HEK293T (cell line): Measurements from ENCODE around the gene GPRC5B.

Source experiments
- CTCF ChIA-PET: fragments of 350-600 bp; formaldehyde crosslinking; extraction: SDS; loops from one replicate; lab custom pipeline; 2021; ENCODE audit warnings: antibody characterized with exemption, inconsistent platforms; lab: Yijun Ruan, JAX
- POLR2A ChIA-PET: fragments of 350-600 bp; formaldehyde crosslinking; extraction: SDS; loops from one replicate; lab custom pipeline; 2020; ENCODE audit warnings: antibody characterized with exemption, inconsistent platforms; lab: Yijun Ruan, JAX
- DNase-seq: peaks from one replicate; pipeline ENCODE4 v3.0.0; 2012; ENCODE audit warnings: mixed read lengths; ENCODE audit errors: extremely low spot score
- ARNT ChIP-seq: fragments of 450-650 bp; IDR thresholded peaks from 2 replicates; pipeline ENCODE4 v1.6.1; 2017; ENCODE audit warnings: mild to moderate bottlenecking
- BHLHE40 ChIP-seq: fragments of 450-650 bp; IDR thresholded peaks from 2 replicates; pipeline ENCODE4 v1.6.1; 2016; ENCODE audit warnings: mild to moderate bottlenecking, moderate library complexity, borderline replicate concordance
- CTBP1 ChIP-seq: fragments of 450-650 bp; IDR thresholded peaks from 2 replicates; pipeline ENCODE4 v1.6.1; 2016; ENCODE audit warnings: borderline replicate concordance
- ELF4 ChIP-seq: fragments of 450-650 bp; IDR thresholded peaks from 2 replicates; pipeline ENCODE4 v1.6.1; 2017; ENCODE audit warnings: antibody characterized with exemption
- FOXA1 ChIP-seq: fragments of 450-650 bp; IDR thresholded peaks from 2 replicates; pipeline ENCODE4 v1.6.1; 2016; ENCODE audit warnings: mild to moderate bottlenecking
- FOXK2 ChIP-seq: fragments of 450-650 bp; IDR thresholded peaks from 2 replicates; pipeline ENCODE4 v1.6.1; 2016; ENCODE audit warnings: mild to moderate bottlenecking
- FOXM1 ChIP-seq: fragments of 450-650 bp; IDR thresholded peaks from 2 replicates; pipeline ENCODE4 v1.6.1; 2017; ENCODE audit warnings: mild to moderate bottlenecking, borderline replicate concordance
- HDGF ChIP-seq: fragments of 450-650 bp; IDR thresholded peaks from 2 replicates; pipeline ENCODE4 v1.6.1; 2017; ENCODE audit warnings: antibody characterized with exemption, borderline replicate concordance
- L3MBTL2 ChIP-seq: fragments of 450-650 bp; conservative IDR thresholded peaks from 2 replicates; pipeline ENCODE4 v1.6.1; 2016; ENCODE audit warnings: mild to moderate bottlenecking
- LEF1 ChIP-seq: fragments of 450-650 bp; IDR thresholded peaks from 2 replicates; pipeline ENCODE4 v1.6.1; 2017; ENCODE audit warnings: mild to moderate bottlenecking, borderline replicate concordance
- NFRKB ChIP-seq: fragments of 450-650 bp; IDR thresholded peaks from 2 replicates; pipeline ENCODE4 v1.6.1; 2016; ENCODE audit warnings: mild to moderate bottlenecking, moderate library complexity
- SP1 ChIP-seq: fragments of 450-650 bp; IDR thresholded peaks from 2 replicates; pipeline ENCODE4 v1.6.1; 2017
- SUZ12 ChIP-seq: fragments of 450-650 bp; IDR thresholded peaks from 2 replicates; pipeline ENCODE4 v1.6.1; 2016; ENCODE audit warnings: mild to moderate bottlenecking
- TARDBP ChIP-seq: fragments of 450-650 bp; IDR thresholded peaks from 2 replicates; pipeline ENCODE4 v1.6.1; 2016
- ZNF384 ChIP-seq: fragments of 450-650 bp; IDR thresholded peaks from 2 replicates; pipeline ENCODE4 v1.6.1; 2016
- TF ChIP-seq, protein P1 (sequence below): fragments of 450-650 bp; IDR thresholded peaks from 2 replicates; pipeline ENCODE4 v1.6.1; 2016

Gene GPRC5B

DNA sequence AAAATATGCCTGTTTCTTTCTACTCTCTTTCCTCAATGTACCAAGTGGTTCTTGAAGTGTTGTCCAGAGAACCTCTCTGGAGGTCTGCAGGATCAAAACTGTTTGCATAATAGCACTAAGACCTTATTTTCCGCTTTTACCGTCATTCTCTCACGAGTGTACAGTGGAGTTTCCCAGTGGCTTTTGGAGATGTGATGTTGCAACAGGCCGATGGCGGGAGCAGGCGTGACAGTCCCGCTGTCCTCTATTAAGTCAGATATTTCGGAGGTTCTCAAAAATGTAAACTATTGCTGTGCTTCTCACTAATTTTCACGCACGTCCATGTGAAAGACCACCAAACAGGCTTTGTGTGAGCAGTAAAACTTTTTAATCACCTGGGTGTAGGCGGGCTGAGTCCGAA lies 8.3 kb upstream of the GPRC5B start:
- no peak for DNase-seq
- ChIA-PET POLR2A (no interaction called here), CTCF (no interaction called here)
- TF ChIP-seq, protein P1, sequence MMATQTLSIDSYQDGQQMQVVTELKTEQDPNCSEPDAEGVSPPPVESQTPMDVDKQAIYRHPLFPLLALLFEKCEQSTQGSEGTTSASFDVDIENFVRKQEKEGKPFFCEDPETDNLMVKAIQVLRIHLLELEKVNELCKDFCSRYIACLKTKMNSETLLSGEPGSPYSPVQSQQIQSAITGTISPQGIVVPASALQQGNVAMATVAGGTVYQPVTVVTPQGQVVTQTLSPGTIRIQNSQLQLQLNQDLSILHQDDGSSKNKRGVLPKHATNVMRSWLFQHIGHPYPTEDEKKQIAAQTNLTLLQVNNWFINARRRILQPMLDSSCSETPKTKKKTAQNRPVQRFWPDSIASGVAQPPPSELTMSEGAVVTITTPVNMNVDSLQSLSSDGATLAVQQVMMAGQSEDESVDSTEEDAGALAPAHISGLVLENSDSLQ = no peak
- TF ChIP-seq SUZ12 (no peak), CTBP1 (no peak), NFRKB (no peak), ZNF384 (no peak), L3MBTL2 (no peak), ELF4 (no peak), BHLHE40 (no peak), FOXM1 (no peak), ARNT (no peak), FOXA1 (no peak), TARDBP (no peak), HDGF (no peak), FOXK2 (no peak), SP1 (no peak), LEF1 (no peak)

DNA sequence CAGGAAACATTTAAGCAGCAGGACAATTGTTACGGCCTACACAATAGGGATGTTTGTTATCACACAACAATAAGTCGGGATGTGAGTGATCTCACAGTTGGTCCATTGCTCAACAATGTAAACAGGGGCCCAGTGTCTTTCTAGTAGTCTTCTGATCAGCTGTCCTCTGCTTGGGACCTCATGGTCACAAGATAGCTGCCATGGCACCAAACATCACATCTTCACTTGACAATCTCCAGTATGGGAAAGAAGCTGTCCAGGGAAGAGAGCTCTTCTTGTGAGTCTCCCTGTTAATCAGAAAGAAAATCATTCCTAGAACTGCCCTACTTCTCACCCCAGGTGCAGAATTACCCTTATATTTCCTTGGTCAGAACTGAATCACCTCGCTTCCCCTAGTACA lies 6.3 kb upstream of the GPRC5B start:
- TF ChIP-seq LEF1 = no peak
- TF ChIP-seq FOXK2 = no peak
- TF ChIP-seq, protein P1 = no peak
- TF ChIP-seq ZNF384 = no peak
- TF ChIP-seq BHLHE40 = no peak
- ChIA-PET POLR2A (interaction anchor here (1.3 kb wide), 1 partner anchor 335 kb away, joined by 3 read pairs; the partner anchor contains the start of gene VPS35L), CTCF (no interaction called here)
- no peak for DNase-seq

DNA sequence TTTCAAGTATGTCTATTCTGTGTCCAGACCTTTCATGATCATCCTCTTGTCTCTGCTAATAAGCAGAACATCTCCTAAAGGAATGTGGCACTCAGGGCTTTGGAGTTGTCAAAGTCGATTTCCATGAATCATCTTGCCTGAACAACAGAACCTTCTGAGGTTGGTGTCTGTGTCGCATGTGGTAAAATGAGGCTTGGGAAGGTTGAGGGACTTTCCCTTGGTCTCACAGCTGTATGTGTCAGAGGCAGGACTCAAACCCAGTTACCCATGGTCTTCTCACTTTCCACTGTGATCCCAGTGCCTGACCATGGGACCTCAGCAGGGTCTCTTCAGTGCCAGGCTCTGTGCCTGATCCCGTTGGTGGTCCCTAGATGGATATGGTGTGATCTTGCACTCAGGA lies 4.2 kb upstream of the GPRC5B start:
- CTCF ChIA-PET = no interaction called here
- no peak for DNase-seq
- TF ChIP-seq FOXA1 = no peak
- TF ChIP-seq, protein P1 = no peak
- TF ChIP-seq ZNF384 = no peak
- no peak for TF ChIP-seq HDGF
- no peak for TF ChIP-seq SUZ12
- TF ChIP-seq FOXM1 = no peak
- TF ChIP-seq SP1 = no peak
- TF ChIP-seq ELF4 = no peak
- no peak for TF ChIP-seq TARDBP
- POLR2A ChIA-PET = no interaction called here

DNA sequence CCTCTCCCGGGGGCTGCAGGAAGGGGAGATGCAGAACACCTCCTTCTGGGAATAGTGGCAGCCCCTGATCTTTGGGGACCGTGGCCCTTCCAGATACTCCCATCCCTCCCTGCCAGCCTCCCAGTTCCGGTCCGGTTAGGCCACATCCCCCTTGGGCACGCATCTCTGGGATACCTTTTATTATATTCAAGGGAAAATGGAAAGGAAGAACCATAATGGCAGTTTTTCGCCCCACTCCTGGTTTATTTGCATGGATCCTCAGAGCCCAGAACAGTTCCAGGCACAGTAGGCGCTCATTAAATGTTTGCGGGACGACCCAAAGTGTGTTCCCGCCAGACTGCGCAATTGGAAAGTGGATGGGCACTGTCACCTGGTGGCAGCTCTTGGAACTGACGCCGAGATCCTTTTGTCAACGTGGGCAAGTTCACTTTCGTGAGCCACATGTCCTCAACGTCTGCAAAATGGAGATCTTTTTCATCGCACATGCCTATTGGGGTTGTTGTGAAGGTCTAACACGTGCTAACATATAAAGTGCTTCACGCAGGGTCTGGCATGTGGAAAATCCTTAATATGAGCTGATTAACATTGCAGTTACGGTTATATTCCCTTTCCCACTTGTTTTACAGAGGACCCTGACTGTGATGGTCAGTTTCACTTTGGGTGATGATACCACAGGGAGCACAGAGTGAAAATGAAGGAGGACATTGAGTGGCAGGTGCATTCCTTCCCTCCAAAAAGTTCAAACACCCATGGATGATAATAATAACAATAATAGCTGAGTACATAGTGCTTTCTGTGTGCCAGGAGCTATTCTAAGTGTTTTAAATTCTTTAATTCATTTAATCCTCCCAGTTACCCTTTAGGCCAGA lies 1.7 kb upstream of the GPRC5B start:
- POLR2A ChIA-PET = no interaction called here
- CTCF ChIA-PET = interaction anchor here (0.6 to 1.4 kb wide), 12 partner anchors 13 to 498 kb away, joined by 3 to 16 read pairs (median 3); partner anchors contain the start of genes IQCK, KNOP1 and VPS35L
- TF ChIP-seq HDGF (no peak), L3MBTL2 (peak; percentile 89), SP1 (no peak)
- DNase-seq = peak; percentile 72

DNA sequence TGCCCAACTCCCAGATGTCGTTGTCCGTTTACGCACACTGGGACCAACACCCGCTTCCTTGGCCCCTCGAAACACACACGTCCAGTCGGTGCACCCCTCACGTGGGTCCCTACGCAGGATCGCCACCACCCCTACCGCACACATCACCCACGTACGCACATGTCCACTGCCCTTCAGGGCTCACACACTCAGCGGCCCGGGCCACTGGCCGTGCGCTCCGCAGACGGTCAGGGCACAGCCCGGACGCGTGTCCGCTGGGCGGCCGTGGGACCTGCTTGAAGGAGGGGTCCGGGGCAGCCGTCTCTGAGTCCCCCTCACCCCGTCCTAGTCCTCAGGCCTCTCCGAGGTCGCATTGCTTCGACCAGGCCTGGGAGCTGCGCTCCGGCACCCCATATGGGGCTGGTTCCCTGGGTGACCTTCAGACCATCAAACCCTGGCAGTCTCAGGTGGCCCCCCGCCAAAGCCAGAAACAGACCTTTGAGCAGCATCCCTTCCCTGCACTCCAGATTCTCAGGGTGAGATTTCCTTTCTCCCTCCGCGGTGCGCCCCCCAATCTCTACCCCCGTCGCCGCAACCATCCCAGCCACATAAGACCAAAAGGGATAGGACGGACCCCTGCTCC lies 914 bp upstream of the GPRC5B start:
- no peak for DNase-seq
- ChIA-PET CTCF (interaction anchor here (1.3 to 1.4 kb wide), 3 partner anchors 13 to 285 kb away, joined by 3 to 16 read pairs (median 4); no protein-coding TSS in a partner anchor), POLR2A (interaction anchor here (1.2 kb wide), 1 partner anchor 162 kb away, joined by 3 read pairs; no protein-coding TSS in a partner anchor)
- no peak for TF ChIP-seq TARDBP
- TF ChIP-seq ZNF384 = no peak
- TF ChIP-seq SUZ12 = no peak

DNA sequence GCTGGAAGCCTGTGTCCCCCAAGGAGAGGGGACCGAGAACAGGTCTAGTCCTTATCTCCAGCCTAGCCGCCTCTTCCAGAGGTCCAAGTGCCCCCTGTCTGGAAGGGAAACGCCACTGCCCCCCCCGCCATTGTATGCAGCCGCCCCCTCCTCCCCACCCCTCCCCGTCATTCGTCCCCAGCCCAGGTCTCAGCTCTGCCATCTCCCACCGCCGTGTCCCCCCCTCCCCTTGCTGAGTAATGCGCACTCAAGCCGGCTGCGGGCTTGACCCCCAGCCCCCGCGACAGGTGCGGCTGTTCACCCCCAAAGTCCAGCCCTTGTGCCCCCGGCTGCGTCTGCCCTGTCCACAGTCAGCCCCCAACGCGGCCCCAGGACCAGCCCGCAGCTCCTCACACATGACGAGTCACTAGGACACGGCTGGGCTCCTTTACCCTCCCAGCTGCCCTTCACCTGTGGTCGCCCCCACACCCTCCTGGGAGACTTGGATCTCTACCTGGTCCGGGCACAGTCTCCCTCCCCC lies 622 bp downstream of the GPRC5B start:
- DNase-seq = no peak
- TF ChIP-seq TARDBP (no peak), BHLHE40 (no peak)
- ChIA-PET POLR2A (interaction anchor here (1.2 to 1.7 kb wide), 3 partner anchors 14 to 165 kb away, joined by 3 to 6 read pairs (median 4); partner anchors contain the start of genes IQCK and KNOP1), CTCF (interaction anchor here (0.5 to 1.4 kb wide), 3 partner anchors 282 to 288 kb away, joined by 3 to 5 read pairs (median 4); no protein-coding TSS in a partner anchor)
